Right kidney (tissue), 1 donor: ENCODE measurements around the gene CISD2.
"Not testable (repeated sequence)": the region's sequence is repeated elsewhere in the genome, so short reads cannot be mapped to it uniquely, and the experiment has no call there.

Source experiments
- DNase-seq: peaks from one replicate; pipeline ENCODE4 v3.0.0-alpha.2; 2016

CISD2 gene

DNA sequence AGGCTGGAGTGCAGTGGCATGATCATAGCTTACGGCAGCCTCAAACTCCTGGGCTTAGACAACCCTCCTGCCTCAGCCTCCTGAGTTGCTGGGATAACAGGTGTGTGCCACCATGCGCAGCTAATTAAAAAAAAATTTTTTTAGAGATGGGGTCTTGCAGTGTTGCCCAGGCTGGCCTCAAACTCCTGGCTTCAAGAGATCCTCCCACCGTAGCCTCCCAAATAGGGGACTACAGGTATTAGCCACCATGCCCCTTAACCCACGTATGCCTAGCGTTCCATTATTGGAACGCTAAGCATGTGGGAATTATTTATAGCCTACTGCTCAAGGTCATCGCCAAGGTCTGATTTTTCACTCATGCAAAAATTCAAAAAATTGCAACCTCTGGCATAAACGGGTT lies 21.1 kb upstream of the CISD2 start:
- DNase-seq, result no peak

DNA sequence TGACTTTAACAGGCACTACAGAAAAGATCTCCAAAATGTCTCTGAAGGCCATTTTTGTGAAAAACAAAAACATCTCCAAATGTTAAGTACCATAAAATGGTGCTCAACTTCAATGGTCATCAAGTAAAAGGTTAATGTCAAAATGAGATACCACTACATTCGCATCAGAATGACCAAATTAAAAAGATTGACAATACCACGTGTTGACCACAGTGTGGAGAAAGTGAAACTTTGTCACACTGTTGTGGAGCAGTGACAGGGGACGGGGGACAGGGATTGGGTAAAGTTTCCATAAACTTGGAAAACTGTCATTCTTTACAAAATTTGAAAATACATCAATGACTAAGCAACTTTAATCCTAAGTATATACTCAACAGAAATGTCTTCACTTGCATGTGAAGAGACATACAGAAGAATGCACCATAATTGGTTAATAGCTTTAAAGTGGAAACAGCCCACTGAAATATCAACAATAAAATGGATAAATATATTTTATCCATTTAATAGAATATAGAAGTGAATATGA lies 19.1 kb upstream of the CISD2 start:
- DNase-seq, result no peak

DNA sequence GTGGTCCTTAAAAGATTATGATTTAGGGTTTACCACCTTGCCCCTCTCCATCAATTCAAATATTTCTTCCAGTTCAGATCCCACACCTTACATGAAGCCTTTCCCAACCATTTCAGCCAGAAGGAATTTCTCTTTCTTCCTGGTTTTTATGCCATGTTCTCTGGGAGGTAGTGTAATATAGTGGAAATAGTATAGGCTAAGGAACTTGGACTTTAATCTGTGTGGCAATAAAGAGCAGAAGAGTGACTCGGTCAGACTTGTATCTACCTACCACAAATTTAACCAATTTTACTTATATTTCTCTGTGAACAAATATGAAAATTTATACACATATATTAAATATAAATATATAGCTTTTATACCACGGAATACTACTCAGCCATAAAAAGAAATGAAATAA lies 18.4 kb upstream of the CISD2 start:
- no peak for DNase-seq

DNA sequence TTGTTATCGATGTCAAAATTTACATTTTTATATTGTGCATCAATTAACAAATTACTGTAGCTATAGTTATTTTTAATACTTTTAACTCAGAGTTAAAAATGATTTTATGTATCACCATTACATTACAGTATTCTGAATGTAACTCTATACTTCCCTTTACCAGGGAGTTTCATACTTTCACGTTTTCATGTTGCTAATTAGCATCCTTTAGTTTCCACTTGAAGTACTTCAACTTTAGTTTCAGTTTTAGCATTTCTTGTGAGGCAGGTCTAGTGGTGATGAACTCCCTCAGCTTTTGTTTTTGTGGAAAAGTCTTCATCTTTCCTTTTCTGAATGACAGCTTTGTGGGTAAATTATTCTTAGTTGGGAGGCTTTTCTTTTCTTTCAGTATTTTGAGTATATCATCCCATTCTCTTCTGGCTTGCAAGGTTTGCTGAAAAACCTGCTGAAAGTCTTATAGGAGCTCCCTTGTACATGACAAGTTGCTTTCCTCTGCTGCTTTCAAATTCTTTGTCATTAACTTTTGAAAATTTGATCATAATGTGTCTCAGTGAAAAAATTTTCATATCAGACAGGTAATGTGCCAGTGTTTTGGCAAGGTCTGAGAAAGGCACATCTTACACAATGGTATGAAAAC lies 9.8 kb upstream of the CISD2 start:
- no peak for DNase-seq

DNA sequence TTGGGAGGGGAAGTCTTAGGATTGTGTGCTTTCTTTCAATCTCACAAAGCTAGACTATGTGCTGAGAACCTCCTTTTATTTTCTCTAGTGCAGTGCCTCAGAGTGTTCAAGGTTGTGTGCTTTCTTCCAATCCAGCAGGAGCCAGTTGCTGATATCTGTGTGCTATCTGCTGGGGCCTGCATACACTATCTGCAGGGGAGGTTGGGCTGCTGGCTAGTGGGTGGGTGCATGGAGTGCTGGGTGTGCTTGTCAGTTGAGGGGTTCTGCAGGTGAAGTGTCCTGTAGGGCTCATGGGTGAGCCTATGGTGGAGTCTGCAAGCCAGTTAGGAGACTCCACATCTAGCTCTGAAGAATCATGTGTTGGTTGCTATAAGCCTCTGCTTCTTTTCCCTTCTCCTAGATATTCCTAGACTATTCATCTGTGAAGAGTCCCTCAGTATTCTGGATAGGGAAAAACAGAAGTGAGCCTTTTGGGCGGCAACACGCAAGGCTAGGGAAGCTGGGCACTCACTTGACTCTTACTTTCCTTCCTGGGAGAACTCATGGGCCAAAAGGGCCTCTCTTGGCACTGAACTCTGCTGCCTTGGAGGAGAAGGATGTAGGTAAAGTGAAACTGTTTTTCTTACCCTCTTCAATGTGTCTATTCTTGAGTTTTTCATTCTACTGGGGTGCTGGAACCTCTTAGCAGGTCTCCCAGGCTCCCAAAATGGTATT lies 8.0 kb upstream of the CISD2 start:
- no peak for DNase-seq

DNA sequence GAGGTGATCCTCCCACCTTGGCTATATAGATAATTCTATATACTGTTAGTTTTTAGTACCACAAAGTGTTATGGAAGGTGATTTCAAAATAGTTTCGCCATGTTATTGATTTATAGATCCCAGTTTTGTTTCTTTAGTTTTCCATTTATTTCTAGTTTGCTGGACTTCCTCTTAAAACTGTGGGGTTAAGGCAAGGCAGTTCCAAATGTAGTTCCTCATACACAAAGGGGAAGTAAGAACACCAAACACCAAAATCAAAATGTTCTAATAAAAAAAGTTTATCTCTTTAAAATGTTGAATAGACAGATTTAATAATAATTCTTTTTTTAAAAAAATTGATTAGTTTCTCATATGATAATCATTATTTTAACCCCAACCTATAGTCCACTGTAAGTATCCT lies 6.8 kb upstream of the CISD2 start:
- DNase-seq, result no peak

DNA sequence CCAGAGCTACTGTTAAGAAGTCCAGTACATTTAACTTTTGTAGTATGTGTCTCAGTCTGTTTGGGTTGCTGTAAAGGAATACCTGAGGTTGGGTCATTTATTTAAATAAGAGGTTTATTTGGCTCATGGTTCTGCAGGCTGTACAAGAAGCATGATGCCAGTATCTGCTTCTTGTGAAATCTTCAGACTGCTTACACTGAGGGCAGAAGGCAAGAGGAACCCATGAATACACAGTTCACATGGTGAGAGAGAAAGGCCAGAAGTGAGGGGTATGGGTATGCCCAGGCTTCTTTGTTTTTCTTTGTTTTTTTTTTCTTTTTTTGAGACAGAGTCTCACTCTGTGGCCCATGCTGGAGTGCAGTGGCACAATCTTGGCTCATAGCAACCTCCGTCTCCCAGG lies 6.0 kb upstream of the CISD2 start:
- no peak for DNase-seq

DNA sequence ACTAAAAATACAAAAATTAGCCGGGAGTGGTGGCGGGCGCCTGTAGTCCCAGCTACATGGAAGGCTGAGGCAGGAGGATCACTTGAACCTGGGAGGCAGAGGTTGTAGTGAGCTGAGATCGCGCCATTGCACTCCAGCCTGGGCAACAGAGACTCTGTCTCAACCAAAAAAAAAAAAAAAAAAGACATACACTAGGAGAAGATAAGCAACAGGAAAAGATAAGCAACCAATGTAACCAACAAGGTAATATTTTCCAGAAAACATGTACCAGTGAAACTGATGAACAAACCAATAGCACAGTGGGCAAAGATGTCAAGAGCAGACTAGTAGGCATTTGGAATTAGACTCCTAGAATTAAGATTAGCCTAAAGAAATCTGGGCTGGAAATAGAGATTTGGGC lies 3.5 kb upstream of the CISD2 start:
- not testable (repeated sequence) for DNase-seq

DNA sequence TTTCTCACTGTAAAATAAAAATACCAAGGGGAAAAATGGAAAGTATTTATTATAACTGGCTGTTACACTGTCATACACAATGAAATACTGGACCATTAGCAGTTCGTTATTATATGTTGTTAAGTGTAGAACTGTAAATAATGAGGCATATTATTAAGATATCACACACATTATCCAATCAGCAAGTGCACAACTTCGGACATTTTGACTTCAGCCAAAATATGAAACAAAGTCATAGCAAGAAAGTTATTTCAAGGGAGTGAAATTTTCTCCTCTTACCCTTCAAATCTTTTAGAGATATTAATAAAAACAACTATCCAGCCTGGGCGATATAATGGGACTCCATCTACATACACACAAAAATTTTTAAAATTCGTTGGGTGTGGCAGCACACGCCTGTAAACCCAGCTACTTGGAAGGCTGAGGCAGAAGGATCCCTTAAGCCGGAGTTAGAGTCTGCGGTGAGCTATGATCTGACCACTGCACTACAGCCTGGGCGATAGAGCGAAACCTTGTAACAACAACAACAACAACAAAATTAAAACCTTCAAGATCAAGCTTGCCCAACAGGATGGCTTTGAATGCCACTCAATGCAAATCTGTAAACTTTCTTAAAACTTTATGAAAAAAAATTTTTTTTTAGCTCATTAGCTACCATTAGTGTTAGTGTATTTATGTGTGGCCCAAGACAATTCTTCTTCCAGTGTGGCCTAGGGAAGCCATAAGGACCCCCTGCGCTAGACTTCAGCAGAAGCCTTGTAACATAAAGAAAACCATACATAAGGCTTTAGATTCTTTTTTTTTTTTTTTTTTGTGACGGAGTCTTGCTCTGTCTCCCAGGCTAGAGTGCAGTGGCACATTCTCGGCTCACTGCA lies 1.3 kb upstream of the CISD2 start:
- DNase-seq, result no peak

DNA sequence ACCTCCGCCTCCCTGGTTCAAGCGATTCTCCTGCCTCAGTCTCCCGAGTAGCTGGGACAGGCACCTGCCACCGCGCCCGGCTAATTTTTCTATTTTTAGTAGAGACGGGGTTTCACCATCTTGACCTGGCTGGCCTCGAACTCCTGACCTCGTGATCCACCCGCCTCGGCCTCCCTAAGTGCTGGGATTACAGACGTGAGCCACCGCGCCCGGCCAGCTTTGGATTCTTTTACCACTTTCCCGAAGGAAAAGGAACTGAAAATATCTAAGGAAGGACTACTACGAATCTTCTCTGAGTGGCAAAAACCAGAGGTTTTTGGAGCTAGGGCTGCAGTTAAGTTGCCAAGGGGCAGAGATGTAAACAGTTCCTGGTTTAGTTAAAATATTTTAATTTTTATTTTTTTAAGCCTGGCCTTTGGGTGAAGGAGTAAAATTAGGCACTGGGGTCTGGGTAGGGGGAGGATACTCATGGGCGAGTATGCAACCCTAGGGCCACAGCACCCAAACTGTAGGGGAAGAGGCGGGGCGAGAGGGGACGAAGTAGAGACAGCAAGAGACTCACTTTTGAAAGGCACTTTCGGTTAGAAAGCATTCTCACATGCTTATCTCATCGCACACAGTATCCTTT lies 525 bp upstream of the CISD2 start:
- DNase-seq, result no peak

DNA sequence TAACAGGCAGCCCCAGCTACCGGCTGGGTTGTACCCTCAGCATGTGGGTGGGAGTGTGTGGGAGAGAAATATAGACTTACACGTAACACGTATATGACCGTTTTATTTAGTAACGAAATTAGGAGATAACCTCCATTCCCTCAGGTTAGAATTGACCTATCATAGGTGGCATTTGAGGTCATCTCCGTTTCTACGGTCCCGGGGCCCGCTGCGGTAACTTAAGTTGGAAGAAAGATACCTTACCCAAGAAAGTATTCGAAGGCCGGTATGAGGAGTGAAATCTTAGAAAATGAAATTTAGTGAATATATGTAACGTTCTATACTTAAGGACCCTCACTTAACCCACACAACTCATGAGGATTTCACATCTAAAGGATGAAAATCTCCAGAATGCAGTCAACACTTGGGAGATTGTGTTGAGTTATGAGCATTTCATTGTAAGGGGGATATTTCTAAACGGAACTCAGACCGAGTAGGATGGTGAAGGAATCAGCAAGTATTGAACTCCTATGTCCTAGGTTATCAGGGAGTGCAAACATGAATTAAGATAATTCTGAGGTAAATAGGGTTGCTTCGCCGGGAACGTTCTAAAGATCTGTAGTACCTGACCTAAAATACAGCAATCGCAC lies 891 bp downstream of the CISD2 start:
- DNase-seq, result no peak

DNA sequence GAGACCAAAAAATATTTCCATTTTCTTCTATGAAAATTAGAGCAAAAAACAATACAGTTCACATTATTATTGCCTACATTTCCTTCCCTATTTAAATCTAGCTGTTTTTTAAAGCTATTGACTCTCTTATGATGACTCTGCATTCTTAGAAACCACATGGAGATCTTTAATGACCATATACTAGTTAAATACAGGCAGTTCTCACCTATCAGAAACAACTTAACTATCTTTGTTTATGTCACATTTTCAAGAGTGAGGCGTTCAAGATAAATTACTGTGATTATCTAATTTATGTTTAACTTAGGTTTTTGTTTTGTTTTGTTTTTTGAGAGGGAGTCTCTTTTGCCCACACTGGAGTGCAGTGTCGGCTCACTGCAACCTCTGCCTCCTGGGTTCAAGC lies 3.0 kb downstream of the CISD2 start:
- DNase-seq, result no peak

DNA sequence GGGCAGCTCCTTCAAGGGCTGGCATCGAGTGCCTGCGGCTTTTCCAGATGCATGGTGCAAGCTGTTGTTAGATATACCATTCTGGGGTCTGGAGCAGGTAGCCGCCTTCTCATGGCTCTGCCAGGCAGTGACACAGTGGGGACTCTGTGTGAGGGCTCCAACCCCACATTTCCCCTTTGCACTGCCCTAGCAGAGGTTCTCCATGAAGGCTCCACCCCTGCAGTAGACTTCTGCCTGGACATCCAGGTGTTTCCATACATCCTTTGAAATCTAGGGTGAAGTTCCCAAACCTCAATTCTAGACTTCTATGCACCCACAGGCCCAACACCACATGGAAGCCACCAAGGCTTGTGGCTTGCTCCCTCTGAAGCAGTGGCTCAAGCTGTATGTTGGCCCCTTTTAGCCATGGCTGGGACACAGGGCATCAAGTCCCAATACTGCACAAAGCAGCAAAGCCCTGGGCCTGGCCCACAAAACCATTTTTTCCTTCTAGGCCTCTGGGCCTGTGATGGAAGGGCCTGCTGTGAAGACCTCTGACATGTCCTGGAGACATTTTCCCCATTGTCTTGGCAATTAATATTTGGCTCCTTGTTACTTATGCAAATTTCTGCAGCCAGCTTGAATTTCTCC lies 8.8 kb downstream of the CISD2 start:
- DNase-seq, result not testable (repeated sequence)

DNA sequence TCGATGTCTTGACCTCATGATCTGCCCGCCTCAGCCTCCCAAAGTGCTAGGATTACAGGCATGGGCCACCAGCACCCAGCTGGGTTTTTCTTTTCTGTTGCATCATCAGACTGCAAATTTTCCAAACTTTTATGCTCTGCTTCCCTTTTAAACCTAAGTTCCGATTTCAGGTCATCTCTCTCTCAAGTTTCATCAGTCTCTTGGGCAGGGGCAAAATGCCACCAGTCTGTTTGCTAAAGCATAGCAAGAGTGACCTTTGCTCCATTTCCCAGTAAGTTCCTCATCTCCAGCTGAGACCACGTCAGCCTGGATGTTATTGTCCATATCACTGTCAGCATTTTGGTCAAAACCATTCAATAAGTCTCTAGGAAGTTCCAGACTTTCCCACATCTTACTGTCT lies 9.6 kb downstream of the CISD2 start:
- DNase-seq, result not testable (repeated sequence)

DNA sequence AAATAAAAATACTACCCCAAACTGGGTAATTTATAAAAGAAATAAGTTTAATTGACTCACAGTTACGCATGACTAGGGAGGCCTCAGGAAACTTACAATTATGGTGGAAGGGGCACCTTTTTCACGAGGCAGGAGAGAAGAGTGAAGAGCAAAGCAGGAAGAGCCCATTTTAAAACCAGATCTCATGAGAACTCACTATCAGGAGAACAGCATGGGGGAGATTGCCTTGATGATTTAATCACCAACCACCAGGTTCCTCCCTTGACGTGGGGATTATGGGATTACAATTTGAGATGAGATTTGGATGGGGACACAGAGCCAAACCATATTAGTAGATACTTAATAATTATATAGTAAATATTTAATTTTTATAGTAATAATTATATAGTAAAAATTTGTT lies 10.1 kb downstream of the CISD2 start:
- no peak for DNase-seq

DNA sequence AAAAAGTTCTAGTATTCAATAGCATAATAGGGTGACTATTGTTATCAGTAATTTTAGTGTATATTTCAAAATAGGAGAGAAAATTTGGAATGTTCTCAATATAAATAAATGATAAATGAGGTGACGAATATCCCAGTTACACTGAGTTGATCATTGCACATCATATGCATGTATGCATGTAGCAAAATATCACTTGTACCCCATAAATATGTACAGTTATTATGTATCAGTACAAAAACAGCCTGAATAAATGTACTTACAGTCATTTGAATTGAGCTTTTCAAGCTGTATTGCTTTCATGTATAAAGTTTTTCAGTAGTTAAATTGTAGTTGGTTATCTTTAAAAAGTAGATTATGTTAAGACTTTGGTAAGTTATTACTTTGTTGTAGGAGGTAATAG lies 12.6 kb downstream of the CISD2 start:
- DNase-seq, result no peak

DNA sequence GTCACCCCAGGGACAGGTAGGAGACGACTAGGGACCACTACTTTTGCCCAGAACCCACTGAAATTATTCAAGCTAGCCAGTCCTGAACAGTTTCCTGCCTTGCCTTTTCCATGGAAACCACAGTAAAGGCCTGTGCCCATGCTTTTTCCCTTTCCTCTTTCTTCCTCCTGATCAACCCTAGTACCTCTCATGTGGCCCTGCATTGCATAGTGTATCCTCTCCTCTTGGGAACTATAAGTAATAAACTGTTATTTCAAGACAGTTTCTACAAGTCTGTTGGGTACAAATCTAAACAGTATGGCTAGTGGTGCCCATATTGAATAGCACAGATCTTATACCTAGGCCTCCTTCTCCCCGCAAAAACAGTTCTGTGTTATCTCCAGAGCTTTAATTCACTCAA lies 14.5 kb downstream of the CISD2 start:
- DNase-seq, result no peak

DNA sequence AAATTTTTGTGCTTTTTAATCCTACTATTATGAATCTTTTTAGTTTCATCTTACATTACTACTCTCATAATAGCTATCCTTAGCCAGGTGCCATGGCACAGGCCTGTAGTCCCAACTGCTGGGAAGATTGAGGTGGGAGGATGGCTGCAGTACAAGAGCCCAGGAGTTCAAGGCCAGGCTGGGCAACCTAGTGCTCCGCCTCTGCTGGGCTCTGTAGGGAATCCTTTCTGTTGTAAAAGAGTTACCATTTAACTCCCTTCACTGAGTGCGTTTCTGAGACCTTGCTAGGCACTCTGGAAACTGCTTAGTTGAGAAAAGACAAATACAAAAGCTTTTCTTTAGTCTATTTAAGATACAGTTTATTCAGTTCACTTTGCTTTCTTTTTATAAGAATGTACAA lies 19.8 kb downstream of the CISD2 start:
- not testable (repeated sequence) for DNase-seq

DNA sequence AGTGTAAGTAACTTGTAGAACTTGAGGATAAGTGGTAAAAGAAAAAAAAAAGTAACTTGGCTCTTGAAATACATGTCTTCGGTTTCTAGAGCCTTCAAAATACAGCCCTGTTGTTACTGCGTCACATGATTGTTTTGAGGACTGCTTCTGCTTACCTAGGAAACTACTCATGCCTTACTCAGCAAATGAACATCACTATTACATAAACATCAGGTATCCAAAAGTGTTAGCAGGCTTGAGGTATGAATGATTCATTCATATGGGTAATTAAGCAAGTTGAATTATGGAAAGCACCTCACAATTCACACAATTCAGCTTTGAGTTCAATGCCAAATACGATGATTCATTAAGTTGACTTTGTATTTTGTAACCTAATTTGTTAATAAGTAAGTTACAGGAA lies 21.1 kb downstream of the CISD2 start:
- DNase-seq, result not testable (repeated sequence)

DNA sequence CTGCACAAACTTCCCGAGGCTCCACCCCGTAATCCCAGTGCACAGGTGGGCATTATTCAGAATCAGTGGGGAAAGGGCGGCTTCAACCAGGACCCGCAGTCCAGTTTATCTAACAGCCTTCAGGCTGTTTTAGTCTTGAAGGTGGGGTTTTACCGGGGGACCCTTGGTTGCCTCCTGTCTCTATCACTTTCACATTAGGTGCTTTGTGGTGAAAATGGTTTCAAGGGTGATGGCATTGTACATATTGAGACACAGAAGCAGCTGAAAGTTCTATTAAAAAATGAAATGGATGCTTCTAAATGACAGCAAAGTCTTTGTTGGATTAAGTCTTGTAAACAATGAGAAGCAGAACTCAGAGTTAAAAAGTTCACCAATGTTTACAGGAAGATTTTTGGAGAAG lies 27.8 kb downstream of the CISD2 start:
- not testable (repeated sequence) for DNase-seq

DNA sequence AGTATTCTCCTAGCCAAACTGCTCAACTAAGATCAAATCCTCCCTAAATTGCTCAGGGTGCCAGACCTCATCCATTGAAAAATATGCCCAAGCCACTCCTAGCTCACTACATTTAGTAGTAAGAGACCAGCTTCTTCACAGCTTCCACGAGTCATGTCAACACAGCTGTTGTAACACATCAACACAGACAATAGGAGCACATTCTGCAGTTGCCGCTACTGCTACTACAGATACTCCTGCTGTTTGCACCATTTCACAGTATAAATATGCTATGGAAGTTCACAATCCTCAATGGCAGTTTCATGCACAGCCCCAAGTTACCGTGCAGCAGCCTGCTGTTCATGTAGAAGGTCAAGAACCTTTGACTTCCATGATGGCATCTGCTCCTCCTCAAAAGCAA lies 28.8 kb downstream of the CISD2 start:
- DNase-seq, result not testable (repeated sequence)

DNA sequence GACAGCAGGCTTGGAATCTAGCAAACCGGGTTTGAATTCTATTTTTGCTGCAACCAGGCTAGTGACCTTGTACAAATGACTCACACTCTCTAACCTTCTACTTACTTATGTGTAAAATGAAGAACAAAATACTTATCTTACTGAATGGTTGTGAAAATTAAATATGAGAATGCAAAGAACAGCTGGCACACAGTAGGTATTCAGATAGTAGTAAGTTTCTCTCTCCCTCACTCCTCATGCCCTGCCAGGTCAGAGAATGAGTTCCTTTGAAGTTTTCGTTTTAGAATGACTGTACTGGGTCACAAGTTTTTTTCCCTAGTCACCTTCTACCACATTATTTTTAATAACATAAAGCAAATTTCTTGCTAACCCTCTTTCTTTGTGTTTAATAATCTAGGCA lies 33.0 kb downstream of the CISD2 start:
- DNase-seq, result no peak
